HCEC 1CT (cell line): Measurements from ENCODE around the gene GRB14.
"Not testable (repeated sequence)": the region's sequence is repeated elsewhere in the genome, so short reads cannot be mapped to it uniquely, and the experiment has no call there.

Source experiments
- DNase-seq: peaks from one replicate; pipeline ENCODE4 v3.0.0-alpha.2; 2017

Gene GRB14

GRCh38 chr2:164554487-164554886, 66.8 kb downstream of the GRB14 start:
- no peak for DNase-seq

- no peak for DNase-seq
Observed at GRCh38 chr2:164551519-164551918, 69.8 kb downstream of the GRB14 start.

- not testable (repeated sequence) for DNase-seq
Observed at GRCh38 chr2:164549705-164550104, 71.6 kb downstream of the GRB14 start.

GRCh38 chr2:164545484-164545883, 75.8 kb downstream of the GRB14 start:
- no peak for DNase-seq

GRCh38 chr2:164542581-164543021, 78.7 kb downstream of the GRB14 start:
- peak; percentile 63 for DNase-seq

- peak; percentile 53 for DNase-seq
Observed at GRCh38 chr2:164538240-164538866, 82.9 kb downstream of the GRB14 start.

- no peak for DNase-seq
Observed at GRCh38 chr2:164535280-164536025, 85.8 kb downstream of the GRB14 start.

- no peak for DNase-seq
Observed at GRCh38 chr2:164530464-164530863, 90.8 kb downstream of the GRB14 start.

- no peak for DNase-seq
Observed at GRCh38 chr2:164523726-164524125, 97.6 kb downstream of the GRB14 start.

- DNase-seq: peak; percentile 15
Observed at GRCh38 chr2:164523009-164523408, 98.3 kb downstream of the GRB14 start.

- no peak for DNase-seq
Observed at GRCh38 chr2:164522561-164522981, 98.7 kb downstream of the GRB14 start.

GRCh38 chr2:164515734-164516133, 105.5 kb downstream of the GRB14 start:
- no peak for DNase-seq

GRCh38 chr2:164515030-164515429, 106.3 kb downstream of the GRB14 start:
- DNase-seq: no peak

GRCh38 chr2:164514491-164514890, 106.8 kb downstream of the GRB14 start:
- DNase-seq: no peak

- DNase-seq: no peak
Observed at GRCh38 chr2:164512871-164513270, 108.4 kb downstream of the GRB14 start.

- DNase-seq: no peak
Observed at GRCh38 chr2:164511738-164512137, 109.5 kb downstream of the GRB14 start.

- DNase-seq: no peak
Observed at GRCh38 chr2:164510895-164511294, 110.4 kb downstream of the GRB14 start.

- no peak for DNase-seq
Observed at GRCh38 chr2:164509137-164509877, 112.0 kb downstream of the GRB14 start.

- no peak for DNase-seq
Observed at GRCh38 chr2:164504253-164504652, 117.0 kb downstream of the GRB14 start.

- no peak for DNase-seq
Observed at GRCh38 chr2:164498836-164499235, 122.4 kb downstream of the GRB14 start.

- DNase-seq: no peak
Observed at GRCh38 chr2:164496881-164497280, 124.4 kb downstream of the GRB14 start.

- no peak for DNase-seq
Observed at GRCh38 chr2:164496421-164496820, 124.9 kb downstream of the GRB14 start.

GRCh38 chr2:164495491-164496223, 125.6 kb downstream of the GRB14 start:
- peak; percentile 64 for DNase-seq
